NCI-H2081 treated with DMSO at 0.1 percent for 48 hours (cell line): ENCODE results near the gene PKD2L1.

Experiments
- DNase-seq: peaks from one replicate; lab custom pipeline; 2025; lab: John Stamatoyannopoulos, UW

PKD2L1 gene

DNA sequence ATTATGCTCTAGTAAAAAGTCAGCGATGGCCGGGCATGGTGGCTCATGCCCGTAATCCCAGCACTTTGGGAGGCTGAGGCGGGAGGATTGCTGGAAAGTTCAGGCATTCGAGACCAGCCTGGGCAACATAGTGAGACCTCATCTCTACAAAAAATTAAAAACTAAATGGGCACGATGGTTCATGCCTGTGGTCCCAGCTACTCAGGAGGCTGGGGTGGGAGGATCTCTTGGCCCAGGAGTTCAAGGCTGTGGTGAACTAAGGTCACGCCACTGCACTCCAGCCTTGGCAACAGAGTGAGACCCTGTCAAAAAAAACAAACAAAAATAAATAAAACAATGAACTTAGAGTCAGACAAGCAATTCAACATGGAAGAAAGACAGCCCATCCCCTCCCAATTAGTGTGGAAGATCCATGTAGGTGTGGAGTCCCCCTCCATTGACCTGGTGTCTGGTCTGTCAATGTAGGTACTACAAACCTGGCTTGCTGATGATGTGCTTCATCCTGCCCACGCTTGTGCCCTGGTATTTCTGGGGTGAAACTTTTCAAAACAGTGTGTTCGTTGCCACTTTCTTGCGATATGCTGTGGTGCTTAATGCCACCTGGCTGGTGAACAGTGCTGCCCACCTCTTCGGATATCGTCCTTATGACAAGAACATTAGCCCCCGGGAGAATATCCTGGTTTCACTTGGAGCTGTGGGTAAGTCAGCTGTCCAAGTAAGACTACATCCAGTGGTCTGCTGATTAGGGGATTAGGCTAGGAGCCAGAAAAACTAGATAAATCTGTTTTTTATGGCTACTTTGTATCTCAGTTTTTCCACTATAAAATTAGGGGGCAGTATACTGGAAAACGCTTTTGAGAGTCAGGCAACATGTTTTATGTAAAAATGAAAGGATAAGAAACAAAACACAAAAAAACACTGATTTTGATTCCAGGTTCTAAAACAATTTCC is 26.3 kb upstream of the PKD2L1 start:
- no peak for DNase-seq

DNA sequence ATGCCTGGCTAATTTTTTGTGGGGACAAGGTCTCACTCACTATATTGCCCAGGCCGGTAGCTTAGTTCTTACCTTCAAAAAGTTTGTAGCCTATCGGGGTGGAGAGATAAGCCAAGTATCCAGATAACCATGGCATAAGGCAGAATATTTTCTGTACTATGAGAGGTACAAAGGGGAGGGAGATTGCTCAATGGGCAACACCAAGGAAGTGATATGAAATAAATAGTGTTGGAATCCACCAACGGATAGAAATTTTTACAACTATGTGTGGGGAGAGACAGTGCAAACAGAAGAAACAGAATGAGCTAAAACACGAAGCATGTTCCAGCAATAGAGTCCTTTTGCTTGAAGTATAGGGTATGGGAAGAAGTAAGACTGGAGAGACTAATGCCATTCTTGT is 25.1 kb upstream of the PKD2L1 start:
- DNase-seq = no peak

DNA sequence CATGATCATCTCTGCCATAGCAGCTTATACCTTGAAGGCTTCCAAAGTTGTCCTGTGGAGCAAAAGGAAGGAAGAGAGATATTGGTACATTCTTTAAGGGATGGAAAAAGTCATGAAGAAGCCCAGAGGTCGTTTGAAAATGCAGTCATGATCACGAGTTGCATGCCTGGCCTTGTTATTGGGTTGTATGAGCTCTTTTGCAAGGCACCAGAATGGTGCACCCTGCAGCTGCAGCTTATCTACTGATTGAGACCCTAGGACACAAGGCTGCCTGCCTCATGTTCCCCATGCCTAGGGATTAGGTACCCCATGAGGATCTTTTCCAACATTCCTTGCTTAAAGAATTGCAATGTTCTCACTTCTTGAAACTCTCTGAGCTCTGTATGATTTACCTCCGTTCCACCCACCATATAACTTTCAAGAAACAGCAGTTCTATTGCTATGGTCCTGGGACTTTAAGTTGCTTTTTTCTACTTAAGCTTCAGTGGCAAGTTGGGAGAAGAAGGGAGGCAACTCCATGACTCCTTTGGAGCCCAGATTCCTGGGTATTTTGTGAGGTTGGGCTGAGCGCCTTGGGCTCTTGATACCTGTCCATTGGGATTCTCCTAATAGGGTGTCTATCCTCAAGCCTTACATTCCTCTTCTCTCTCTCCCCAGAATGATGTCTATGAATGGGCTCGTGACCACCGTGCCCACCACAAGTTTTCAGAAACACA is 23.9 kb upstream of the PKD2L1 start:
- no peak for DNase-seq

DNA sequence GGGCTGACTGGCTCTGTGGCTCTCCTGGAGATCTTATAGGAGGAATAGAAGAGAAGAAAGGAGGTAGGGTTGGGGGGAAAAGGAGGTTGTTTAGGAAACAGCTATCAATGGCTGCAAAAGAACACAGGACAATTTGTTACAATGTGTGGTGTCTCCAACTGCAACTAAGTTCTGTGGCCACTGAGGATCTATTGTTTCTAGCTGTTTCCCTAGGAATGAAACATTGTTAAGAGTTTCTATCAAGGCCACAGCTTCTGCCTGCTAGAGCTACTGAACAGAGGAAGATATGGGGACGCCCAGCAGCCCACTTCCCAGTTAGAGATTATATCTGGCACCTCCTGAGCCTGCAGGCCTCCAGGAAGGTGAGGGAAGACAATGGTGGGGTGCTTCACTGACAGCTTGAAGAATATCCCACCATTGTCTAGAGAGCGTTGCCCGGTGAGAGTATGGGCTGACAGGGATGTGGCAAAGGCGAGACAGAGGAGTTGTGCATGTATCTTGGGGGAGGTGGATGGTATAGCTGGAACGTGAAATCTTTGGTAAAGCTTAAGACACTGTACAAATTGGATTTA is 21.0 kb upstream of the PKD2L1 start:
- DNase-seq = no peak

DNA sequence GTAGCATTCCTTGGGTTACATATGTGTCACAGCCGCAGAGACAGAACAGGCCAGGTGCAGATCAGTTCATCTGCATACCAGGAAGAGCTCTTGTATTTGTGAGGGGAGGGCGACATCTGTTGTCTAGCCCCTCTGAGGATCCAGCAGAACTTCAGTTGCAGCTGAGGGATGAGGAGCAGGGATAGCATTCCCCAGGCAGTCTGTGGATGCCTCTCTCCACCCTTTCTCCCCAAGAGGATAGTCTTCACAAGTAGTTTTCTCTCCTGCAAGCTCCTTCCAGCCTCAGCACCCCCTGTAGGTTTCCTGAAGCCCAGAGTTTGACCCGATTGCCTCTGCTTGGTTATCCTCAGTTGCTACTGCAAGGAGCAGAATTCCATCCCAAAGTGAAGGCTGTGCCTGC is 19.6 kb upstream of the PKD2L1 start:
- no peak for DNase-seq

DNA sequence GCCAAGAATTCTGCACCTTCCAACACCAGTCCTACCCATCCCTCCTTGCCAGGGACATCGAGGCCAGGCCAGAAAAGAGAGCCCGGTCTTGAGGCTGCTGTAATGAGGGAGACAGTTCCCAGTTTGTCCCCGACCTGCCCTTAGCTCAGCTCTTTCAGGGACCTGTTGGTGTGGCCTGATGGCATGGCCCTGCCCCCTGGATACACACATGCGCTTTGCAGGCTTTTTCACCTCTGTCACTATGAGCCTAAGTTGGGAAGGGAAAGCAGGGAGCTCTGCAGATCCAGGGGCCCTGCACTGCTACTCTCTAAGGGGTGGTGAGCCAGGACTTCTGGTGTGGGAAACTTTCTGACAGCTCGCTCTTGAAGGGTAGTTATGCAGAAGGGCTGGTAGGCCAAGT is 19.1 kb upstream of the PKD2L1 start:
- no peak for DNase-seq

DNA sequence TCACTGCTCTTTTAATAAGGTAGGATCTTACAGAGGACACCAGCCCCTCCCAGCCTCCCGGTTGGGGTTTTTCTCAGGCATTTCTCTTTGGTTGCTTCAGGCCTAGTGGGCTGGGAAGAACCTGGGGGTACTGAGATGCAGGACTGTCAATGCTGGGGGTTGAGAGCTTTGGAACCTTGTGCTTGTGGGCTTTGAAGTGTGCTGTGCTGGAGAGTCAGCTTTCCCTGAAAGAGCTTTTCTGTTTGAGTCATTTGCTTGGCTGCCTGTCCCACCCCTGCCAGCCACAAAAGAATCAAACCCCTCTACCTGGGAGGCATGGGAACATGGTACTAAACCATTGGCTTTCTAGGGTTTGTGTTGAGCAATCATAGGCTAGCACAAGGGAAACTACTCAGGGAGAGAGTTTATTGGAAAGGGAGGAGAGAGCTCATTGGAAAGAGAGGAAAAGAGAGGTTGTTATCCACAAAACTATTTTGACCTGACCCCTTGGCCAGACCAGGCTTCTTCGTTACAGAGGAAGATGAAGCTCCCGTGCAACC is 18.4 kb upstream of the PKD2L1 start:
- no peak for DNase-seq

DNA sequence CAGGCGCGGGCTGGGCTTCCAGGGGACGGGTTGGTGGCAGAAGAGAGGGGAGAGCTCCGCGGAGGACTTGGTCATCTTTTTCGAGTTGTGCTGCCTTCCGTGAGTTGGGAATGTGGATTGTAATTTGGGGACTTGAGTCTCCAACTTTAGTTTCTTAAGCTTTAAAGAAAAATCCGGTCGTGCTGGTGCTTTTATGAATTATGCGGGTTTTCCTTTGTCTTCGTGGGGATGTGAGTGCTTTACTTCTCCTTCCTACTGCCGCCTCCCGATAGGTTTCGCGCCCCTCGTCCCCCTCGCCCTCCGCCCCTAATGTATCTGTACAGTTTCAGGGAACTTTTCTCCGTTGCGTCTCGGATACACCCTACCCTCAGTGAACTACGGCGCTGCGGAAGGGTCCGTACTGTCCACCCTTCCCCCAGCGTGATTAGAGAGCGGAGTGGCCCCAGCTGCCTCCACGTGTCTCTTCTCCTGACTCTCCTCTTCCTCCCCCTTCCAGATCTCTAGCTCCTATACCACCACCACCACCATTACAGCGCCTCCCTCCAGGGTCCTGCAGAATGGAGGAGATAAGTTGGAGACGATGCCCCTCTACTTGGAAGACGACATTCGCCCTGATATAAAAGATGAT is 17.7 kb upstream of the PKD2L1 start:
- no peak for DNase-seq

DNA sequence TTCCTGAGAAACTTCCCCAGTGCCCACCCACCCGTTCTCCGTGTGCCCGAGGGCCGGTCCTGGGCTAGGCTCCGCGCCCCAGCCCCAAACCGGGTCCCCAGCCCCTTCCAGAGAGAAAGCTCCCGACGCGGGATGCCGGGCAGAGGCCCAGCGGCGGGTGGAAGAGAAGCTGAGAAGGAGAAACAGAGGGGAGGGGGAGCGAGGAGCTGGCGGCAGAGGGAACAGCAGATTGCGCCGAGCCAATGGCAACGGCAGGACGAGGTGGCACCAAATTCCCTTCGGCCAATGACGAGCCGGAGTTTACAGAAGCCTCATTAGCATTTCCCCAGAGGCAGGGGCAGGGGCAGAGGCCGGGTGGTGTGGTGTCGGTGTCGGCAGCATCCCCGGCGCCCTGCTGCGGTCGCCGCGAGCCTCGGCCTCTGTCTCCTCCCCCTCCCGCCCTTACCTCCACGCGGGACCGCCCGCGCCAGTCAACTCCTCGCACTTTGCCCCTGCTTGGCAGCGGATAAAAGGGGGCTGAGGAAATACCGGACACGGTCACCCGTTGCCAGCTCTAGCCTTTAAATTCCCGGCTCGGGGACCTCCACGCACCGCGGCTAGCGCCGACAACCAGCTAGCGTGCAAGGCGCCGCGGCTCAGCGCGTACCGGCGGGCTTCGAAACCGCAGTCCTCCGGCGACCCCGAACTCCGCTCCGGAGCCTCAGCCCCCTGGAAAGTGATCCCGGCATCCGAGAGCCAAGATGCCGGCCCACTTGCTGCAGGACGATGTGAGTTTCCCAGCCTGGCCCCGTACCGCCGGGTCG is 16.9 kb upstream of the PKD2L1 start, which contains the start of gene SCD:
Gene SCD, plus strand, starts transcription at position 469 of the 803 bp plus-strand sequence. Its CDS starts 272 bp downstream, at position 741.
- peak; percentile 88 for DNase-seq

DNA sequence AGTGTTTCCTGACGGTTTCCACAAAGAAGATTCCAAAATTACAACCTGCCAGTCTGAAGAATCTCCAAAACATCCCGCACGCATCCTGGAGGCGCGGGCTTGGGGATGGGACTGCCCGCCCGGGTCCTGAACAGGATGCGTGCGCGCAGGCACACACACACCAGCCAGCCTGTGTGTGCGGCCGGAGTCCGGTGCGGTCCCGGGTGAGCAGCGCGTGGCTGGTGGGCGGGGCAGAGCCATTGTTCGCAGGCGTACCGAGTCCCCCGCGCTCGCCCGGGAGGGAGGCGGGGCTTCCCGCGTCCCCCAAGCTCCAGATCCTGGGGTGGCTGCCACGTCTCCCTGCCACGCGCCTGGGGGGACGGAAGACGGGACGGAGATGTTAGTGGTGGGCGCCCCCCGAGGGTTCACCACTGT is 16.3 kb upstream of the PKD2L1 start:
- no peak for DNase-seq

DNA sequence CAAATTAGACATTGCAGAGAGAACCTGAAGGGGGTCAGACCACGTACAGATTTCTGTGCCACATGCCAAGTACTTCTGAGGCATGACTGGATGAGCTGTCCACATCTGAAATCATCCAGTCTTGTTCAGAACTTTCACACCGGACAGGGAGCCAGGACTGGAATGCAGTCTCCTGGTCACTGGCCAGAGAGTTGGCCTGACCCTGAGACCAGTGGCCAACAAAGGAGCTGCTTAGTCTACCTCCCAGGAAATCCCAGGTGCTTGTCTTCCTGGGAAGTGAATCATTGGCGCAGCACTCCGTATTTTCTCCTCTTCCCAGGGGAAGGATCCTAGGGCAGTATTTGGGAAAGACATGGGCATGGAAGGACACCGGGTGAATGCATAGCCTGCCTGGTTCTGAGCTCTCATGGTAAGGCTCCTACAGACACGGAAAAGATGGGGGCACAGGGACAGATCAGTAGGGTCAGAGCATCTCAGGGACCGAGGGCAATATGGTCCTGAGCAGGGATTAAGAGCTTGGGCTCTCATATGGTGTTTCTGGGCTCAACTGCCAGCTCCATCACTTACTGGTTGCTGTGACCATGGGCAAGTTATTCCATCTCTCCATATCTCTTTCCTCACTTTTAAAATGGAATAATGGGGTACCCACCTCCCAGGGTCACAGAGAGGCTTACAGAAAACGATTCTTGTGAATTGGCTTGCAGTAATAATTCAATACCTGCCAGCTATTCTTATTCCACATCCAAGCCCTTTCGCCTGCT is 15.7 kb upstream of the PKD2L1 start:
- DNase-seq = no peak

DNA sequence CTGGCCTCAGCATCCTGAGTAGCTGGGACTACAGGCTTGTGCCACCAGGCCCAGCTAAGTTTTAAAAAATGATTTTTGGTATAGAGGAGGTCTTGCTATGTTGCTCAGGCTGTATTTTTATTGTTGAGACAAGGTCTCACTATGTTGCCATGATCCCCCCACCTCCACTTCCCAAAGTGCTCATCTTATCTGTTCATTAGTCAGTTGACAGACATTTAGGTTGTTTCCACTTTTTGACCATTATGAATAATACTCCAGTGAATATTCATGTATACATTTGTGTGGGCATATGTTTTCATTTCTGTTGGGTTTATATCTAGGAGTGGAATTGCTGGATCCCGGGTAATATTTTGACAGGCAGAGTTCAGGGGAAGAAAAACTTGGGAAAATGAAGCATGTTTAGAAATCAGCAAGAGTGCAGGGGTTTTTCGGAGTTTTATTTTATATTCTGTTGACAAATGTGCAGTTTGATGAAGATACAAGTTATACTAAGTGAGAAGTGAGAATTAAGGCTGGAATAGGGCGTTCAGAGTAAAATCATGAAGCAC is 14.3 kb upstream of the PKD2L1 start:
- DNase-seq = no peak

DNA sequence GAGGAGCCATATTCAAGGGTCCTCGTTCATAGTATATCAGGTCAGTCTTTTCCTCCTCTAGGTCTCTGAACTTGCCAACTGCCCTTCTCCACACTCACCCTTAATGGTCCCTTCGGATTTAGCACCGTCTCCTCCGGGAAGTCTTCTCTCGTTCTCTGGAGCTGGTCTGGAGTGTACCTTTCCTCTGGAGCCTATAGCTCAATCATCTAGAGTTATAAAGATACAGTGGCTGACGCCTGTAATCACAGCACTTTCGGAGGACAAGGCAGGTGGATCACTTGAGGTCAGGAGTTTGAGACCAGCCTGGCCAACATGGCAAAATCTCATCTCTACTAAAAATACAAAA is 12.6 kb upstream of the PKD2L1 start:
- no peak for DNase-seq

DNA sequence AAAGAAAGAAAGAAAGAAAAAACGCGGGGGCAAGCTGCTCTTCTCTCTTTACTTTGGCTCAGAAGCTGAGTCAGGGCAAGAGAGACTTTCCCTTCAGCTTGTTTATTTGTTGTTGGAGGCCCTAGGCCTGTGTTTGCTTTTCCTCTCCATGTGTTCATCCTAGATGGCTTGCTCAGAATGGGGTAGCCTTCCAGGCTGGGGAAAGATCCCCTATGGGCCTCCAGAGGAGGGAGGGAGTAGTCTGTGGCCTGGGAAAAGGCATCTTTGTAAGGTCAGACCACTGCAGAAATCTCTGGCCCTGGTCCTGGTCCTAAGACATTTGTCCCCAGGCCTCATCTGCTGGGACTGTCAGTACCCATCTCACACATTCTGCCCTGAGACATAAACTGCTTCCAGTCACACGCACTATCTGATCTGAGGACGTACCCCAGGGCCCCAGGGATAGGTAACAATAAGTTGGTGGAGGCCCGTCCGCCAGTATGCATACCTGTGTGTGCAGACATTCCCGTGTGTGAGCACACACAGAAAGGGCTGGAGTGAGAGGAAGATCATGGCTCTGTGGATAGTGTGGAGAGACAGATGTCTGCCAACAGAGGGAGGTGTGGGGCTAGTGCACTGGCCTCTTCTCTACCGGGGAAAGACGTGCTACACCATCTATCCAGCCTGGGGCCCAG is 12.1 kb upstream of the PKD2L1 start:
- DNase-seq = no peak

DNA sequence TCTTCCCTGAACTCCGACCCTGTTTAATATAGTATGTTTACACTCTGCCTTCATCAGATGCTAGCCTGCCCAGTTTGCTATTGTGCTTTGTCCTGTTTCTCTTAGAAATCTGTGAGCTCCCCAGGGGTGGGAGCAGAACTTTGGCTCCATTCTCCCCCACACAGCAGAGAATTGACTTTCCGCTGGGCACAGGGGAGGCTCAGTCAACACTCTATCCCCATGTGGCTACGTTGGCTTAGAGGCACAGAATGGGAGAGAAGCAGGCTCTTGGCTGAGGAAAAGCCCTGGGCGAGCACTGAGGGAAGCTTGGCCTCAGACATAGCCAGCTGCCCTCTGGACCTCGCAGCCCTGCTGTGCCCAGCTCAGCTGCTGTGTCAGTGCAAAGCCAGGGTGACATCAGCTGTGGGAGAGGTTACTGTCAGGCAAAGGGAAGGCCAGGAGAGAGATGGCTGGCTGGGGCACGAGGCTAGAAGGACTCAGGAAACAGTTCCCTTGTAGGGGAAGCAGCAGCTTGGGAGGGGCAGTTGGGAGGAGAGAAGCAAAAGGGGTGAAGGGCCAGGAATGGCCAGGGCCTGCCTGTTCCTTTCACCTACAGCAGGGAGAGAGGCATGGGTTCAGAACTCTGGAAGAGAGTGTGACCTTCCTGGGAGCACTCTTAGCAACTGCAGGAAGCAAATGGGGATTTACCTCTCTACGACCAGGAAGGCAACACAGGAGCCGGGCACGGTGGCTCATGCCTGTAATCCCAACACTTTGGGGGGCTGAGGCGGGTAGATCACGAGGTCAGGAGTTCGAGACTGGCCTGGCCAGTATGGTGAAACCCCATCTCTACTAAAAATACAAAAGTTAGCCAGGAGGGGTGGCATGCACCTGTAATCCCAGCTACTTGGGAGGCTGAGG is 11.2 kb upstream of the PKD2L1 start:
- peak; percentile 38 for DNase-seq

DNA sequence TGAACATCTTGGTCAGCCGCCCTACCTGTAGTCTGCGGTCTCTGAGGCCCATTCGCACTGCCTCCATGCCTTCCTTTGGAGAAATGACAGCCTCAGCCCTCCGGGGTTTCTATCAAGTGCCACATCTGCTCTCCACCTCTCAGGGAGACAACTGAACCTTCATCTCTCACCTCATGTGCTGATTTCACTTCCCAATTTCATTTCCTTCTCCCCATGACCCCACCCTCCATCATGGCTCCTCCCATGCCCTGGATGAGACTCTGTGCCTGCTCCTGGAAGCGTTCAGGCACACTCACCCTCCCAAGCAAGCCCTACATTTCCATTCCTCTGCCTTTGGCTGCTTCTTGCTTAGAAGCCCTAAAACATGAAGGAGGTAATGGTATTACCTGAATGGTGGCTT is 9.2 kb upstream of the PKD2L1 start:
- no peak for DNase-seq

DNA sequence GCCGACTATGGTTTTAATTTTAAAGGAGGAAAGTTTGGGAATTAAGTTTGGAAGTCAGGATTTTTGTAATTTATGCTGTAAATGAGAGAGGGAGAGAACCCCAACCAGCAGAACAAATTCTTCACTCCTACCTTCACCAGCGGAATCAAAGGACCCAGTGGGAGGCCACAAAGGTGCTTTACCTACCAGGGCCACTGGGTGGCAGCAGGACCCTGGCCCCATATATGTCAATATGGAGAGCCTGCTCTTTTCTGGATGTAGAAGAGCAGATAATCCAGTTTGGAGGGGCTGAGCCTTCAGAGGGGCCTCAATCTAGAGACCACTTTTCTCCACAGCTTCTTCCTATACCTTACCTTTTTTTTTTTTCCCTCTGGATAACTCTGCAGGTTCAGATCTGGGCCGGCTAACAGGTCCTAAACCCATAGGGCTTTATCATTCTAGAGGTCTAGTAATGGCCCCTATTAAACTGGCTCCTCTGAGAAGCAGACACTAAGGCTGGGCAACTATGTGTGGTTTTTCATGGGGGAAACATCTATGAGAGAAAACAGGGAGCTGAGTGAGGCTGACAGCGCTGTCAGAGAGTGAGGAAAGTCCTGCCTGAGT is 8.5 kb upstream of the PKD2L1 start:
- DNase-seq = no peak

DNA sequence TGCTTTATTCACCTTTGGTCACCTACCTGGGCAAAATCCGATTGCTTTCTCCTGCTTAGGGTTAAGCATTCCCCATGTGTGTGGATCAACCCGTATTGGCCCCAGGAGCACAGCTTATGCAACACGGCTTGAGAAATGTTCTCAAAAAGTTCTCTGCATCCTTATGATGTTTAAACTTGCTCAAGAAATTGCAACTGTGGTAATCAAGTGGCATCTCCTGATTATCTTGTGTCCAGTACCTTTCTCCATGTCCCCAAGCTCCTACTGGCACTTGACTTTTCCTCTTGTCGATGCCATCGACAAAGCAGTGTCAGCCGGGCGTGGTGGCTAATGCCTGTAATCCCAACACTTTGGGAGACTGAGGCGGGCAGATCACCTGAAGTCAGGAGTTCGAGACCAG is 4.7 kb upstream of the PKD2L1 start:
- DNase-seq = no peak
